ENCODE results near the gene MUC16.

GRCh38 chr19:9010693-9011092 is 484 bp upstream of the MUC16 start:
- TF ChIP-seq CTCF (conservative IDR thresholded peaks at IDR 0.05; ENCODE audit: low read length) (no peak), EZH2phosphoT487 (IDR thresholded peaks at IDR 0.05; ENCODE audit: borderline replicate concordance, low read depth, low read length) (no peak)

All from OCI-LY7 (cell line).